CD4-positive, alpha-beta memory T cell (primary cell): ENCODE results near the gene FEZ2. TPM values are rescaled to one million over a fixed set of nuclear protein-coding genes. Genes with fewer than 3 reads are reported as not detected.

ENCODE experiments used
- CTCF ChIA-PET: fragments of 350-600 bp; sonication (Branson Sonifier 250); formaldehyde crosslinking; loops from one replicate; lab custom pipeline; 2021; ENCODE audit warnings: inconsistent platforms; ENCODE audit not compliant: partially characterized antibody; lab: Charles Lee
- POLR2A ChIA-PET: fragments of 350-600 bp; sonication (Branson Sonifier 250); formaldehyde crosslinking; loops from one replicate; lab custom pipeline; 2021; ENCODE audit not compliant: partially characterized antibody; lab: Charles Lee
- DNase-seq, 5 donors: peaks; one replicate each; pipeline versions ENCODE4 v3.0.0 to v3.0.0-alpha.2; 2020 to 2022; ENCODE audit warnings: mixed read lengths in 1 of 5
- H3K27ac ChIP-seq: one replicate; pipeline ENCODE4 v1.7.0; 2013; ENCODE audit warnings: low read depth, low read length
- H3K27me3 ChIP-seq: 2 replicates; pipeline ENCODE4 v1.7.0; 2013; ENCODE audit warnings: mild to moderate bottlenecking, low read length, moderate library complexity; ENCODE audit not compliant: insufficient read depth
- H3K36me3 ChIP-seq: 2 replicates; pipeline ENCODE4 v1.7.0; 2013; ENCODE audit warnings: mild to moderate bottlenecking, low read length, moderate library complexity; ENCODE audit not compliant: insufficient read depth
- H3K4me1 ChIP-seq: 2 replicates; pipeline ENCODE4 v1.7.0; 2013; ENCODE audit warnings: mild to moderate bottlenecking, low read length, moderate library complexity; ENCODE audit not compliant: insufficient read depth
- H3K4me3 ChIP-seq, 2 donors: one replicate each; pipeline ENCODE4 v1.7.0; 2013; ENCODE audit warnings: low read length in 2 of 2, mild to moderate bottlenecking in 1 of 2
- H3K9me3 ChIP-seq, 2 donors: one replicate each; pipeline ENCODE4 v1.7.0; 2013; ENCODE audit warnings: low read length in 2 of 2, control low read depth in 1 of 2; ENCODE audit not compliant: control insufficient read depth in 1 of 2
- H3K27ac Mint-ChIP-seq, 7 donors: one replicate each; pipeline ENCODE4 v1.8.0; 2020 to 2021; ENCODE audit warnings: mixed read lengths in 7 of 7, mild to moderate bottlenecking in 6 of 7, inconsistent platforms in 3 of 7, moderate library complexity in 3 of 7
- H3K27me3 Mint-ChIP-seq, 2 donors: one replicate each; pipeline ENCODE4 v1.8.0; 2020 to 2021; ENCODE audit warnings: mixed read lengths in 2 of 2
- H3K36me3 Mint-ChIP-seq, 2 donors: one replicate each; pipeline ENCODE4 v1.8.0; 2020 to 2021; ENCODE audit warnings: mixed read lengths in 2 of 2, inconsistent platforms in 1 of 2, mild to moderate bottlenecking in 1 of 2
- H3K4me1 Mint-ChIP-seq, 4 donors: one replicate each; pipeline ENCODE4 v1.8.0; 2020 to 2021; ENCODE audit warnings: mixed read lengths in 4 of 4, mild to moderate bottlenecking in 1 of 4
- H3K4me3 Mint-ChIP-seq, 8 donors: one replicate each; pipeline ENCODE4 v1.8.0; 2020 to 2021; ENCODE audit warnings: mixed read lengths in 8 of 8, mild to moderate bottlenecking in 7 of 8, moderate library complexity in 6 of 8, inconsistent platforms in 3 of 8
- H3K9me3 Mint-ChIP-seq, 8 donors: one replicate each; pipeline ENCODE4 v1.8.0; 2020 to 2021; ENCODE audit warnings: mixed read lengths in 8 of 8, mild to moderate bottlenecking in 5 of 8, inconsistent platforms in 3 of 8, moderate library complexity in 1 of 8
- intact Hi-C: fragments of 100-400 bp; cut with micrococcal nuclease; formaldehyde crosslinking; loops from one replicate; pipeline ENCODE4 v1.15.1; 2023
- polyA plus RNA-seq, 2 donors: library from polyadenylated mRNA; unstranded; fragments of 300-500 nt; fragmentation: Illumina TruSeq; gene quantifications; one replicate each; pipeline ENCODE4 v1.2.3, GENCODE V29; 2021
- total RNA-seq, 2 experiments: library from RNA; stranded (reverse); gene quantifications; one replicate each; pipeline ENCODE4 v1.2.3, GENCODE V29; 2021

Gene FEZ2
- total RNA-seq: 10 to 100 TPM; 13.4 to 14.7 TPM
- 1 to 10 TPM; 1.6 to 1.9 TPM for polyA plus RNA-seq

- Histone ChIP-seq H3K27ac (peak within 1 kb of the TSS; percentile 61), H3K27me3 (no peaks in the 10 kb centered on the region), H3K9me3 (no peaks in the 10 kb centered on the region), H3K36me3 (no peaks in the 10 kb centered on the region), H3K4me1 (peaks cover 17% of the 10 kb centered on the region), H3K4me3 (peak within 1 kb of the TSS; percentile 48 to 60)
- ChIA-PET POLR2A (interaction anchor here (1.2 kb wide), 1 partner anchor 13 kb away, joined by 3 read pairs; no protein-coding TSS in a partner anchor), CTCF (interaction anchor here (0.6 kb wide), 1 partner anchor 212 kb away, joined by 3 read pairs; no protein-coding TSS in a partner anchor)
- Mint-ChIP-seq H3K4me3 (peak within 1 kb of the TSS; percentile 89 to 98 (median 93)), H3K36me3 (peaks cover 0 to 4% of the 10 kb centered on the region in 2 donors), H3K4me1 (peaks cover 31 to 44% (median 38%) of the 10 kb centered on the region in 4 donors), H3K27me3 (no peaks in the 10 kb centered on the region), H3K9me3 (no peaks in the 10 kb centered on the region), H3K27ac (peak within 1 kb of the TSS; percentile 52 to 92 (median 82))
- DNase-seq: peak; percentile 49 to 66 (median 51)
- intact Hi-C loops: no loop called here
These were observed at the start of gene FEZ2 for GRCh38 chr2:36597532-36598377. Gene FEZ2, minus strand, starts transcription at chr2:36598168. Its CDS starts 26 bp downstream, at chr2:36598142.

GRCh38 chr2:36634981-36635597 is 37.1 kb upstream of the FEZ2 start:
- H3K36me3 Mint-ChIP-seq: no peaks in the 10 kb centered on the region
- ChIA-PET POLR2A (no interaction called here), CTCF (no interaction called here)
- H3K4me1 ChIP-seq: no peaks in the 10 kb centered on the region
- no peaks in the 10 kb centered on the region for H3K4me1 Mint-ChIP-seq
- peaks cover 8 to 28% of the 10 kb centered on the region in 2 donors for H3K27me3 Mint-ChIP-seq
- H3K27ac Mint-ChIP-seq: no peak overlapping the region
- intact Hi-C loops: no loop called here
- H3K27ac ChIP-seq: no peak overlapping the region
- no peaks in the 10 kb centered on the region for H3K9me3 ChIP-seq
- no peak overlapping the region for H3K4me3 Mint-ChIP-seq
- no peak overlapping the region for H3K4me3 ChIP-seq
- H3K27me3 ChIP-seq: no peaks in the 10 kb centered on the region
- no peaks in the 10 kb centered on the region for H3K36me3 ChIP-seq
- DNase-seq: no peak
- H3K9me3 Mint-ChIP-seq: peaks cover 0 to 5% (median 0%) of the 10 kb centered on the region in 8 donors

- Histone ChIP-seq H3K9me3 (no peaks in the 10 kb centered on the region), H3K27ac (no peak overlapping the region), H3K4me3 (no peak overlapping the region), H3K4me1 (no peaks in the 10 kb centered on the region), H3K27me3 (no peaks in the 10 kb centered on the region), H3K36me3 (no peaks in the 10 kb centered on the region)
- intact Hi-C loops: no loop called here
- Mint-ChIP-seq H3K4me1 (no peaks in the 10 kb centered on the region), H3K27me3 (peaks cover 12 to 25% of the 10 kb centered on the region in 2 donors), H3K27ac (no peak overlapping the region), H3K36me3 (no peaks in the 10 kb centered on the region), H3K9me3 (peaks cover 0 to 5% (median 0%) of the 10 kb centered on the region in 8 donors), H3K4me3 (no peak overlapping the region)
- ChIA-PET CTCF (no interaction called here), POLR2A (no interaction called here)
- no peak for DNase-seq
These were observed 35.6 kb upstream of the FEZ2 start for GRCh38 chr2:36633470-36634092.

GRCh38 chr2:36626756-36627155 is 28.8 kb upstream of the FEZ2 start:
- H3K4me1 ChIP-seq: no peaks in the 10 kb centered on the region
- no peaks in the 10 kb centered on the region for H3K4me1 Mint-ChIP-seq
- no peak overlapping the region for H3K4me3 Mint-ChIP-seq
- H3K27me3 Mint-ChIP-seq: peaks cover 7 to 22% of the 10 kb centered on the region in 2 donors
- peaks cover 0 to 3% of the 10 kb centered on the region in 2 donors for H3K9me3 ChIP-seq
- ChIA-PET POLR2A (no interaction called here), CTCF (no interaction called here)
- H3K27ac ChIP-seq: no peak overlapping the region
- peaks cover 0 to 21% (median 12%) of the 10 kb centered on the region in 8 donors for H3K9me3 Mint-ChIP-seq
- H3K27ac Mint-ChIP-seq: no peak overlapping the region
- H3K4me3 ChIP-seq: no peak overlapping the region
- no peak for DNase-seq
- no peaks in the 10 kb centered on the region for H3K36me3 ChIP-seq
- intact Hi-C loops: no loop called here
- no peaks in the 10 kb centered on the region for H3K27me3 ChIP-seq
- H3K36me3 Mint-ChIP-seq: no peaks in the 10 kb centered on the region

GRCh38 chr2:36626071-36626470 is 28.1 kb upstream of the FEZ2 start:
- CTCF ChIA-PET: no interaction called here
- H3K4me3 Mint-ChIP-seq: no peak overlapping the region
- no peak for DNase-seq
- intact Hi-C loops: no loop called here
- peaks cover 7 to 18% of the 10 kb centered on the region in 2 donors for H3K27me3 Mint-ChIP-seq
- Histone ChIP-seq H3K9me3 (peaks cover 0 to 3% of the 10 kb centered on the region in 2 donors), H3K4me3 (no peak overlapping the region), H3K27me3 (no peaks in the 10 kb centered on the region), H3K4me1 (no peaks in the 10 kb centered on the region), H3K27ac (no peak overlapping the region), H3K36me3 (no peaks in the 10 kb centered on the region)
- H3K36me3 Mint-ChIP-seq: no peaks in the 10 kb centered on the region
- POLR2A ChIA-PET: no interaction called here
- H3K9me3 Mint-ChIP-seq: peaks cover 0 to 21% (median 12%) of the 10 kb centered on the region in 8 donors
- no peak overlapping the region for H3K27ac Mint-ChIP-seq
- H3K4me1 Mint-ChIP-seq: no peaks in the 10 kb centered on the region

- H3K4me1 Mint-ChIP-seq: no peaks in the 10 kb centered on the region
- H3K27me3 ChIP-seq: no peaks in the 10 kb centered on the region
- peaks cover 0 to 3% of the 10 kb centered on the region in 2 donors for H3K9me3 ChIP-seq
- H3K4me1 ChIP-seq: no peaks in the 10 kb centered on the region
- peaks cover 10 to 18% of the 10 kb centered on the region in 2 donors for H3K27me3 Mint-ChIP-seq
- no peaks in the 10 kb centered on the region for H3K36me3 ChIP-seq
- no peak overlapping the region for H3K27ac Mint-ChIP-seq
- no peak for DNase-seq
- peaks cover 0 to 21% (median 12%) of the 10 kb centered on the region in 8 donors for H3K9me3 Mint-ChIP-seq
- H3K36me3 Mint-ChIP-seq: no peaks in the 10 kb centered on the region
- intact Hi-C loops: no loop called here
- H3K27ac ChIP-seq: no peak overlapping the region
- H3K4me3 ChIP-seq: no peak overlapping the region
- ChIA-PET POLR2A (no interaction called here), CTCF (no interaction called here)
- no peak overlapping the region for H3K4me3 Mint-ChIP-seq
These were observed 27.3 kb upstream of the FEZ2 start for GRCh38 chr2:36625304-36625703.

GRCh38 chr2:36620321-36620720 is 22.4 kb upstream of the FEZ2 start:
- H3K9me3 Mint-ChIP-seq: peaks cover 0 to 11% (median 7%) of the 10 kb centered on the region in 8 donors
- H3K27ac ChIP-seq: no peak overlapping the region
- intact Hi-C loops: no loop called here
- no peaks in the 10 kb centered on the region for H3K36me3 ChIP-seq
- no peak overlapping the region for H3K4me3 ChIP-seq
- no peaks in the 10 kb centered on the region for H3K27me3 ChIP-seq
- H3K27me3 Mint-ChIP-seq: peaks cover 8 to 14% of the 10 kb centered on the region in 2 donors
- no peaks in the 10 kb centered on the region for H3K4me1 ChIP-seq
- POLR2A ChIA-PET: no interaction called here
- no peaks in the 10 kb centered on the region for H3K4me1 Mint-ChIP-seq
- CTCF ChIA-PET: no interaction called here
- H3K4me3 Mint-ChIP-seq: no peak overlapping the region
- H3K36me3 Mint-ChIP-seq: no peaks in the 10 kb centered on the region
- peaks cover 0 to 1% of the 10 kb centered on the region in 2 donors for H3K9me3 ChIP-seq
- H3K27ac Mint-ChIP-seq: no peak overlapping the region
- DNase-seq: no peak
